G401 (cell line): ENCODE measurements around the gene PCNT. TPM values are rescaled to one million over a fixed set of nuclear protein-coding genes. Genes with fewer than 3 reads are reported as not detected.

Source experiments
- DNase-seq: peaks from one replicate; pipeline ENCODE4 v3.0.0-alpha.2; 2015; ENCODE audit warnings: low spot score
- in situ Hi-C: cut with HindIII; loops from 2 replicates; pipeline ENCODE4 v1.10.0; 2016; ENCODE audit warnings: low sequenced_read_pairs, mixed read lengths
- total RNA-seq: library from RNA; depleted of rRNA; stranded (reverse); fragments of >200 nt; shearing (Covaris generic); gene quantifications from 2 replicates; pipeline ENCODE4 v1.2.3, GENCODE V29; 2014; rRNA removed

PCNT gene
- total RNA-seq, 1 experiment from 2014 or later = 33.5 TPM

DNA sequence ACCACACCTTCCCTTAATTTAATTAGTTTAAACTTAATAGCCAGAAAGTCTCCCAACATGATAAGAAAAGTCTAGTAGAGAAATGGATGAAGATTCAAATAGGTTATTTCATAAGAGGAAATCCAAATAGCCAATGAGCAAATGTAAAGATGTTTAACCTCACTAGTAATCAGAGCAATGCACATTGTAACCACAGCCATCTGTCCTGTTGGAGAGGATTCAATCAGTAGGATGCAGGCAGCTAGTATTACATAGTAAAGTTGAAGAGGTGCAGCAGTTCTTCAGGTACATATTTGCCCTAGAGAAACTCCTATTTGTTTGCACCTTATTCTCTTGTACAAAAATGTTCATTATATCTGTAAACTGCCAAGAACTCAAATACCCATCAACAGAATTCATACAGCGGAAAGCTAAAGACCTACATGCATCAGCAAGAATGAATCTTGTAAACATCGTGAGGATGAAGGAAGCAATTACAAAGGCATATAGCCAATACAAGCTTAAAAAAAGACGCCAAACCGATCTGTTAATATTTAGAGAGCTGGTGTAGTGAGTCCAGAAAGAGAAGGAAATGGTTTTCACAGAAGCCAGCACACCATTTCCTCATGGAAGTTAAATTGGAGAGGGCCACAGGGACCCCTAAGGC lies 162.6 kb downstream of the PCNT start:
- in situ Hi-C loops = no loop called here
- peak; percentile 70 for DNase-seq

- in situ Hi-C loops = no loop called here
- no peak for DNase-seq
Measured at GRCh38 chr21:46489162-46489663, 165.3 kb downstream of the PCNT start.

DNA sequence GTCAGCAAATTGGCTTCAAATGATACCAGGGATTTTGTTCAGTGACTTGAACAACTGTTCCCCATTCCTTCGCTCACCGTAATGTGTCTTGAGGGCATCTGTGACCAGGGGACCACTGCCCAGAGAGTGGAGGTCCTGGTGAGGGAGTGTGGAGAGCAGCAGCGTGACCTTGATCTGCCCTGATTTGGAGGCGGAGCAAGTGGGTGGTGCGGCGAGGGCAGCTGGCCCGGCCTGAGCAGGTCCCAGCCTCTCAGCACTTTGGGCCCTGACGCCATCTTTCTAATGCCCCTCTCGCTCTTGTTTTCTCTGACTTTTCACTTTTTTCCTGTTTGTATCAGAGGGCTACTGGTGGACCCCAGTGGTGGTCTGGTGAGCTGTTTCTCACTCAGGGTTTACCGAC lies 165.8 kb downstream of the PCNT start:
- in situ Hi-C loops = no loop called here
- no peak for DNase-seq

DNA sequence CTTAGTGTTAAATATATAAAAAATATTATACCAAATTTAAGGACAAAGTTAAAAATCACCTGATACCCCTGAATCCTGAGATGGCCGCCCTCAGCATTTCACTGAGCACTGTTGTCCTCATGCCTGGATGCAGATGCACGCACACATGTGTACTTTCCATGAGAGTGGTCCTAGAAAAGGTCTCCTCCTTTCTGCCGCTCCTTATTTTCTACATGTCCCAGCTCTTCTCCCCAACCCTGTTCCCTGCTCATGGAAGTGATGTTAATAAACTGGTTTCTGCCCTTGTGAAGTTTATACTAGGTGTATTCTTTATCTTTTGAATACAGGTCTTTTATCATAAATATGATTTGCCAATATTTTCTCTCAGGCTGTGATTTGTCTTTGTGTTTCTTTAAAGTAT lies 167.6 kb downstream of the PCNT start:
- in situ Hi-C loops = no loop called here

GRCh38 chr21:46492851-46493250 lies 168.9 kb downstream of the PCNT start:
- no peak for DNase-seq
- in situ Hi-C loops = no loop called here

More for the DNA sequence above, 167.6 kb downstream of the PCNT start:
- DNase-seq = no peak

- in situ Hi-C loops = no loop called here
- no peak for DNase-seq
Measured at GRCh38 chr21:46493828-46494227, 169.9 kb downstream of the PCNT start.

Other genes starting within 250 kb of the PCNT start
- 69.1 and 79.2 TPM in 2 replicates for gene COL6A2, start 226.0 kb upstream of the PCNT start, total RNA-seq
- gene FTCD, start 168.6 kb upstream of the PCNT start, total RNA-seq = 1.1 TPM in 1 of 2 replicates, not detected in the other
- gene SPATC1L, start 139.7 kb upstream of the PCNT start, total RNA-seq = 5.9 and 11.2 TPM in 2 replicates
- gene LSS, start 95.4 kb upstream of the PCNT start, total RNA-seq = 59.4 and 66.8 TPM in 2 replicates
- gene MCM3AP, start 38.5 kb upstream of the PCNT start, total RNA-seq = 102 and 127 TPM in 2 replicates
- gene YBEY, start 37.8 kb upstream of the PCNT start, total RNA-seq = 29.0 and 52.6 TPM in 2 replicates
- 7.9 and 8.2 TPM in 2 replicates for gene C21orf58, start 286 bp upstream of the PCNT start, total RNA-seq
- gene DIP2A, start 134.7 kb downstream of the PCNT start, total RNA-seq = 23.2 and 32.4 TPM in 2 replicates